ENCODE results near the gene AHDC1. TPM values are rescaled to one million over a fixed set of nuclear protein-coding genes. Genes with fewer than 3 reads are reported as not detected.

The AHDC1 gene
- total RNA-seq, 1 donor from 2014 or later, result 205 TPM

DNA sequence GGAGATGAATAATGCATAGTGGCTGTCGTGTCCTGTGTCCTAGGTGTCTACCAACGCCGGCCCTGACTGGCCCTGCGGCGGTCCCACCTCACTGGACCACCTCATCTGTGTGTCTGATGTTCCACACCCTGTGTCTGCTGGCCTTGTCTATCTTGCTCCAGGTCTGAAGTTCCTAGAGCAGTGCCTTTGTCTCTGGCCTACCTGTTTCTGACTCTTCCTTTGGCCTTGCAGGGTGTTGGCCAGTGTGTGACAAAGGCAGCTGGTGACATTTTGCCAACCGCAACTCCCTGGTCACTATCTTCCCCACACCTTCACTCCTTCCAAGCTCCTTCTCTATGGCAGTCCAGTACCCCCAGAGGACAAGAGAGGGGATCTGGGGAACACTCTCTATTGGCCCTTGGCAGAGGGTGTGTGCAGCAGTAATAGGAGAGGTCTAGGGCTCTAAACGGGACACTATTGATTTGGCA is 1.4 kb upstream of the AHDC1 start:
- DNase-seq (ENCODE audit: low spot score in 2 of 2), result no peak
- Histone ChIP-seq H3K36me3 (no peaks in the 10 kb centered on the region), H3K27me3 (no peaks in the 10 kb centered on the region), H3K9me3 (no peaks in the 10 kb centered on the region), H3K4me1 (peaks cover 19 to 20% of the 10 kb centered on the region in 2 donors), H3K4me3 (no peak overlapping the region), H3K27ac (no peak overlapping the region)
- intact Hi-C loops (cut with DNase I), result loop anchor here (2.0 kb wide), 2 partner anchors 115 to 305 kb away; partner anchors contain the start of gene WASF2
- TF ChIP-seq, protein P1, sequence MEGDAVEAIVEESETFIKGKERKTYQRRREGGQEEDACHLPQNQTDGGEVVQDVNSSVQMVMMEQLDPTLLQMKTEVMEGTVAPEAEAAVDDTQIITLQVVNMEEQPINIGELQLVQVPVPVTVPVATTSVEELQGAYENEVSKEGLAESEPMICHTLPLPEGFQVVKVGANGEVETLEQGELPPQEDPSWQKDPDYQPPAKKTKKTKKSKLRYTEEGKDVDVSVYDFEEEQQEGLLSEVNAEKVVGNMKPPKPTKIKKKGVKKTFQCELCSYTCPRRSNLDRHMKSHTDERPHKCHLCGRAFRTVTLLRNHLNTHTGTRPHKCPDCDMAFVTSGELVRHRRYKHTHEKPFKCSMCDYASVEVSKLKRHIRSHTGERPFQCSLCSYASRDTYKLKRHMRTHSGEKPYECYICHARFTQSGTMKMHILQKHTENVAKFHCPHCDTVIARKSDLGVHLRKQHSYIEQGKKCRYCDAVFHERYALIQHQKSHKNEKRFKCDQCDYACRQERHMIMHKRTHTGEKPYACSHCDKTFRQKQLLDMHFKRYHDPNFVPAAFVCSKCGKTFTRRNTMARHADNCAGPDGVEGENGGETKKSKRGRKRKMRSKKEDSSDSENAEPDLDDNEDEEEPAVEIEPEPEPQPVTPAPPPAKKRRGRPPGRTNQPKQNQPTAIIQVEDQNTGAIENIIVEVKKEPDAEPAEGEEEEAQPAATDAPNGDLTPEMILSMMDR (IDR thresholded peaks at IDR 0.05), result no peak

DNA sequence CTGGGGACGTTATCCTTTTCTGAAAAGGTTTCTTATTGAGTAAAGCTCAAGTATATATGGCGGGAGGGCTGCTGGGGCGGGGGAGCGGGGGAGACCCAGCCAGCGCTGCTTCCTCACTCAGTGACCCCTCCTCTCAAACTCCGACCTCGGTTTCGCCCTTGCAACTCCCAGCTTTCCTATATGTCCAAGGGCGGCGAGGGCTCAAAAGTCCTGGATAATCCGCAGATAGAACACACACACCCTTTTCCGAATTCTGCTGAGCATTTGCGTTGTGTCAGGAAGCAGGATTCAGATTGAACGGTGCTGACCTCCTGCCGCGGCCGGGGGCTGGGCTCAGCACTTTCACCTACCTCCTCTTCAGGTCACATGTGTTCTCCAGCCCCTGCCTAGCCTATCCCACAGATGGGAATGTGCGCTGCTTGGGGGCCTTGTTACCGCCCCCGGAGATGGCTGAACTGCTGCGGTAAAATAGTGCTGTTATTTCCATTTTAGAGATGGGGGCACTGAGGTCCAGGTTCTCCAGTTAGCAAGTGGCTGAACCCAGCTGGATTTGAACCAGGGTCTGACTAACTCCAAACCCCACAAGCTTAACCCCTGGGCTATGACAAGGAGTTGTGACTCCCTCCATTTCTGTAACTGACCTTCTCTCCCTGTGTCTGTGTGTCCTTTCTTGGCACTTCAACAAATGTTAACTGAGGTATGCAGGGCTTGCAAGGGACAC is 795 bp upstream of the AHDC1 start:
- Histone ChIP-seq H3K36me3 (no peaks in the 10 kb centered on the region), H3K4me1 (peaks cover 24 to 26% of the 10 kb centered on the region in 2 donors), H3K4me3 (peak overlapping the region; percentile 74 to 91), H3K9me3 (no peaks in the 10 kb centered on the region), H3K27ac (peak overlapping the region; percentile 89 to 91), H3K27me3 (no peaks in the 10 kb centered on the region)
- TF ChIP-seq, protein P1 (IDR thresholded peaks at IDR 0.05), result no peak
- intact Hi-C loops (cut with DNase I), result loop anchor here (1.0 to 5.0 kb wide), 4 partner anchors 47 to 304 kb away; partner anchors contain the start of gene WASF2
- no peak for DNase-seq (ENCODE audit: low spot score in 2 of 2)

DNA sequence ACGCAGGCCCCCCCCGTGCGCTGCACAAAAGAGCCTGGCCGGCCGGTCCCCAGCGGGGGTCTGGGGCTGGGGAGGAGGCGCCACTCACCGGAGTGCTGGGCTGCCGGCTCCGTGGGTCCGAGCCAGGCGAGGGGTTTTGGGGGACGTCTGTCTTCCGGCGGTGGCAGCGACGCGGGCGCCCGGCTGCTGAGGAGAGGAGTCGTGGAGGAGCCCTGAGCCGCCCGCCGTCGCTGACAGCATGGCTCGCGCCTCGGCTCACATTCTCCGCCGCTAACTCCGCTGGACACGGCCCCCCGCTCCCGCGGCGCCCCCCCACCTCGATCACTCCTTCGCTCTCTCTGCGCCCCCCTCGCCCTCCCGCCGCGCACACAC is 649 bp downstream of the AHDC1 start:
- Histone ChIP-seq H3K4me3 (peak overlapping the region; percentile 74 to 91), H3K9me3 (no peaks in the 10 kb centered on the region), H3K4me1 (peaks cover 30 to 38% of the 10 kb centered on the region in 2 donors), H3K36me3 (no peaks in the 10 kb centered on the region), H3K27me3 (no peaks in the 10 kb centered on the region), H3K27ac (peak overlapping the region; percentile 89 to 91)
- TF ChIP-seq, protein P1 (IDR thresholded peaks at IDR 0.05), result peak in 1 of 3 experiments; percentile 7
- intact Hi-C loops (cut with DNase I), result loop anchor here (5.0 kb wide), 1 partner anchor 186 kb away; no protein-coding TSS in a partner anchor
- DNase-seq (ENCODE audit: low spot score in 2 of 2), result peak in 1 of 2 donors; percentile 76

DNA sequence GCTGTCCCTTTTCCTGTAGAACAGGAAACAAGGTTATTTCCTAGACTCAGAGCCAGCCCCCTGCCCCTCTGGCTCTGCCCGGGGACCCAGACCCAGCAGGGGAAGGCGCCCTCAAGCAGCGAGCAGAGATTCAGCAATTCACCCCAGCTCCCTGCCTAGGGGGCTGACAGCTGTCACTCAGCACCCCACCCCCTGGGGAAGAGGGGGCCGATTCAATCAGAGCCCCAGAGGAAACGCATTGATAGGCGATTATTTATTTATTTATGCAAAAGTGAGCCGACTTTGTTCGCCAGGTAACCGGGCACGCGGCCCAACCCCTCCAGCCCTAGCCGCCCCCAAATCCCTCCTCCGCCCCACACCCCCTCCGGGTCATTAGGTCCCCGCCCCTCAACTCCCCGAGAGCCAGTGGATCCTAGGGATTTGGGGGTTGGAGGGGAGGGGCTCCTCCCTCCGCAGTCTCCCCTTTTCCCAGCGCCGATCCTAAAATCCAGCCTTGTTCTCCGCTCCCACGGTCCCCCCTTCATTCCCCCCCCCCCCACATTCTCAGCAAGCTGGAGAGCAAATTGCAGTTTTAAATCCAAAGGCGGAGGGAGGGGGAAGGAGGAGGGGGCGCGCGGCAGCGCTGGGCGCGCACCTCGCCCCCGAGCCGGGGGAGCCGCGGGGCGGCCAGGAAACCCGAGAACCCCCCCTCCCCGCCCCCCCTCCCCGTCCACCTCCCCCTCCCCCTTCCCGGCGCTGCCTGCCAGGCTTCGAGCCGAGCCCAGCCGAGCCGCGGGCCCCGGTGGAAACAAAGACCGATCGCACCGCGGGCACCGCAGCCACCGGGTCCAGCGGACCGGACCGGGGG is 1.3 kb downstream of the AHDC1 start:
- peak in 1 of 2 donors; percentile 80 for DNase-seq (ENCODE audit: low spot score in 2 of 2)
- H3K9me3 ChIP-seq, result no peaks in the 10 kb centered on the region
- H3K27me3 ChIP-seq, result no peaks in the 10 kb centered on the region
- peak overlapping the region; percentile 89 to 91 for H3K27ac ChIP-seq
- H3K4me3 ChIP-seq, result peak overlapping the region; percentile 74 to 91
- no peaks in the 10 kb centered on the region for H3K36me3 ChIP-seq
- peaks cover 34 to 44% of the 10 kb centered on the region in 2 donors for H3K4me1 ChIP-seq
- intact Hi-C loops (cut with DNase I), result loop anchor here (5.0 kb wide), 1 partner anchor 185 kb away; no protein-coding TSS in a partner anchor
- TF ChIP-seq, protein P1 (IDR thresholded peaks at IDR 0.05), result peak in 1 of 3 experiments; percentile 9

DNA sequence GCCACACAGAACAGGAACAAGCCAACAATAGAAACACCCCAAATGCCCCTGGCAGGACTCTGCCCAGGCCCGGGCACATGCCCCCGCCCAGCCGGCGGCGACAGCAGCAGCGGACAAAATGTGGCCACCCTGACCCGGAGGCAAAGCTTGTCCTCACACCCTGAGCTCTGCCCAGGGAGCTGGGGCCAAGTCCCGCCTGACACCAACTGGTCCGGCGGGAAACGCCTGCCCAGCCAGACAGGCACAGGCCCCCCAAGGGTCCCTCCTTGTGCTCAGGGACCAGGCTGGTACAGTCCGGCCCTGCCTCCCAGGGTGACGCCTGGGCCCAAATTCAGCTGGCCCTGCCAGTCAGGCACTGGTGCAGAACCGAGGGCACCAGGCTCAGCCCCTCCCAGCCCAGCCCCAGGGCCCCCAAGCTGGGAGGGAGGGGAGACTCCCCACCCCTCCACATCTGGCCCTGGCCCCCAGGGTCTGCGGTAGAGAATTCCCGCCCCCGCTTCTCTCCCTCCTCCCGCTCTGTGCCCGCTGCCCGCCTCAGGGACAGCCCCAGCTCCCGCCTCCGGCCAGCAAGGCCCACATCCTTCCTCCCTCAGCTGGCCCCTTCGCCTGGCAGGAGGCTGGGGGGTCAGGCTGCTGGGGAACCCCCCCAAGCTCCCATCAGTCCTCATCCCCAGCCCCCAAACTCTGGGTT is 2.0 kb downstream of the AHDC1 start:
- peak in 1 of 2 donors; percentile 77 for DNase-seq (ENCODE audit: low spot score in 2 of 2)
- intact Hi-C loops (cut with DNase I), result loop anchor here (5.0 kb wide), 1 partner anchor 185 kb away; no protein-coding TSS in a partner anchor
- peak overlapping the region; percentile 89 to 91 for H3K27ac ChIP-seq
- H3K4me3 ChIP-seq, result peak overlapping the region; percentile 74 to 91
- peaks cover 38 to 51% of the 10 kb centered on the region in 2 donors for H3K4me1 ChIP-seq
- TF ChIP-seq, protein P1 (IDR thresholded peaks at IDR 0.05), result no peak
- H3K36me3 ChIP-seq, result no peaks in the 10 kb centered on the region
- no peaks in the 10 kb centered on the region for H3K27me3 ChIP-seq
- H3K9me3 ChIP-seq, result no peaks in the 10 kb centered on the region
